K562 (cell line): ENCODE measurements around the gene MAPK1IP1L. TPM values are rescaled to one million over a fixed set of nuclear protein-coding genes. Genes with fewer than 3 reads are reported as not detected.

ENCODE experiments used
- ATF6 ChIP-seq: sonication (generic); formaldehyde crosslinking; IDR thresholded peaks from 2 replicates; pipeline ENCODE4 v1.4.0; 2020; ENCODE audit warnings: mild to moderate bottlenecking, missing genetic modification reagents
- CGGBP1 ChIP-seq: fragments of 250-450 bp; sonication (Bioruptor Pico); IDR thresholded peaks from 2 replicates; pipeline ENCODE4 v1.9.0; 2021; ENCODE audit warnings: mild to moderate bottlenecking
- E2F8 ChIP-seq: fragments of 450-650 bp; IDR thresholded peaks from 2 replicates; pipeline ENCODE4 v1.7.1; 2018; ENCODE audit warnings: mild to moderate bottlenecking, low read depth; ENCODE audit not compliant: partially characterized antibody
- FOXA1 ChIP-seq: fragments of 450-650 bp; IDR thresholded peaks from 2 replicates; pipeline ENCODE4 v1.6.1; 2016; ENCODE audit warnings: mild to moderate bottlenecking, borderline replicate concordance
- FOXP4 ChIP-seq: sonication (generic); formaldehyde crosslinking; IDR thresholded peaks from 2 replicates; pipeline ENCODE4 v1.8.0; 2022; ENCODE audit warnings: mild to moderate bottlenecking, missing genetic modification reagents, borderline replicate concordance
- HNRNPL ChIP-seq: fragments of 200-400 bp; formaldehyde crosslinking; IDR thresholded peaks from 2 replicates; pipeline ENCODE4 v1.6.1; 2017; ENCODE audit warnings: low read depth, mild to moderate bottlenecking, low read length
- JUN ChIP-seq, 2 experiments: sonication (generic) in 1 of 2; formaldehyde crosslinking in 1 of 2; IDR thresholded peaks; 2 replicates each; pipeline versions ENCODE4 v1.6.1 to v1.8.0; 2012 to 2022; ENCODE audit warnings: borderline replicate concordance in 2 of 2, mild to moderate bottlenecking in 2 of 2, improper control_type of control experiment in 1 of 2, low read depth in 1 of 2, low read length in 1 of 2, missing genetic modification reagents in 1 of 2
- KAT7 ChIP-seq: sonication (generic); formaldehyde crosslinking; IDR thresholded peaks from 2 replicates; pipeline ENCODE4 v1.8.0; 2022; ENCODE audit warnings: missing genetic modification reagents, mild to moderate bottlenecking, borderline replicate concordance
- KLF16 ChIP-seq: IDR thresholded peaks from 2 replicates; pipeline ENCODE4 v1.6.1; 2016; ENCODE audit warnings: antibody characterized with exemption
- RAD21 ChIP-seq, 2 experiments: fragments of 250-450 bp in 1 of 2; fragments of 450-650 bp in 1 of 2; sonication (Bioruptor Pico) in 1 of 2; formaldehyde crosslinking in 1 of 2; IDR thresholded peaks in 1 of 2; conservative IDR thresholded peaks in 1 of 2; 2 replicates each; pipeline versions ENCODE4 v1.4.0 to v1.8.0; 2020 to 2022; ENCODE audit warnings: mild to moderate bottlenecking in 2 of 2, moderate library complexity in 1 of 2
- RNF2 ChIP-seq: sonication (generic); IDR thresholded peaks from 2 replicates; pipeline ENCODE4 v1.6.1; 2016
- SMARCE1 ChIP-seq: fragments of 450-650 bp; IDR thresholded peaks from 2 replicates; pipeline ENCODE4 v1.7.1; 2016; ENCODE audit warnings: mild to moderate bottlenecking
- SREBF1 ChIP-seq: fragments of 150-350 bp; IDR thresholded peaks from 2 replicates; pipeline ENCODE4 v1.6.1; 2014; ENCODE audit warnings: antibody characterized with exemption, low read depth, low read length, borderline replicate concordance
- SUPT5H ChIP-seq: fragments of 450-650 bp; IDR thresholded peaks from 2 replicates; pipeline ENCODE4 v1.6.1; 2016
- TOE1 ChIP-seq, 2 experiments: fragments of 450-650 bp in 1 of 2; sonication (generic) in 1 of 2; formaldehyde crosslinking in 1 of 2; IDR thresholded peaks; 2 replicates each; pipeline versions ENCODE4 v1.7.1 to v1.8.0; 2016 to 2022; ENCODE audit warnings: borderline replicate concordance in 2 of 2, mild to moderate bottlenecking in 2 of 2, antibody characterized with exemption in 1 of 2, inconsistent platforms in 1 of 2, low read depth in 1 of 2, missing genetic modification reagents in 1 of 2, moderate library complexity in 1 of 2
- ZBTB5 ChIP-seq: fragments of 450-650 bp; IDR thresholded peaks from 2 replicates; pipeline ENCODE4 v1.6.1; 2017; ENCODE audit warnings: antibody characterized with exemption
- ZNF24 ChIP-seq: fragments of 450-650 bp; IDR thresholded peaks from 2 replicates; pipeline ENCODE4 v1.6.1; 2016
- ZNF668 ChIP-seq: fragments of 250-450 bp; sonication (Bioruptor Pico); IDR thresholded peaks from 2 replicates; pipeline ENCODE4 v1.8.0; 2022; ENCODE audit warnings: mild to moderate bottlenecking, inconsistent platforms
- polyA plus RNA-seq, 8 experiments: library from polyadenylated mRNA; depleted of rRNA in 4 of 8; stranded (reverse) in 5 of 8; unstranded in 3 of 8; fragments of >200 nt; fragmentation: Nextera tagmentation in 2 of 8; fragmentation: Illumina TruSeq in 1 of 8; extraction: Ambion mirVana in 2 of 8; extraction: Trizol in 1 of 8; gene quantifications; 2 replicates each; pipeline versions ENCODE4 v1.2.1 to v1.2.3, GENCODE V29; 2011 to 2014; ENCODE audit warnings: inconsistent platforms in 1 of 8, missing spikeins in 1 of 8
- total RNA-seq, 7 experiments: library from RNA; depleted of rRNA in 6 of 7; stranded (reverse); fragments of >200 nt in 6 of 7; fragmentation: Illumina TruSeq in 2 of 7; extraction: Trizol in 2 of 7; gene quantifications; 2 replicates each; pipeline versions ENCODE4 v1.2.1 to v1.2.3, GENCODE V29; 2011 to 2021; ENCODE audit warnings: low replicate concordance in 1 of 7

Gene MAPK1IP1L
- total and polyA plus RNA-seq, 9 of the 15 experiments (the other 6 are each of a cell fraction or from before 2014, with no cell fraction given): 32.7 to 99.4 (median 49.8) TPM

GRCh38 chr14:55103005-55103640, 51.7 kb downstream of the MAPK1IP1L start (continued):
- TF ChIP-seq ATF6 (CRISPR knock-in tag) (no peak), CGGBP1 (CRISPR knock-in tag) (no peak), FOXA1 (no peak), SREBF1 (no peak), ZNF24 (no peak; the same call in 1 of the 2 replicates), SMARCE1 (peak; percentile 69), RAD21 (CRISPR knock-in tag; conservative IDR thresholded peaks at IDR 0.05 in 1 of 2, IDR thresholded peaks at IDR 0.05 in 1 of 2) (no peak), KAT7 (CRISPR knock-in tag) (no peak), FOXP4 (no peak), RNF2 (0 out of 2 replicates have a peak, but pooled peaks have one; percentile 26), JUN (IDR thresholded peaks at IDR 0.05; ENCODE audit: borderline replicate concordance, low read depth, low read length) (peak; percentile 87), JUN (CRISPR knock-in tag; IDR thresholded peaks at IDR 0.05; ENCODE audit: borderline replicate concordance) (no peak), TOE1 (IDR thresholded peaks at IDR 0.05; ENCODE audit: borderline replicate concordance) (no peak), TOE1 (CRISPR knock-in tag; IDR thresholded peaks at IDR 0.05; ENCODE audit: borderline replicate concordance, low read depth) (no peak), ZNF668 (CRISPR knock-in tag) (no peak), HNRNPL (no peak), SUPT5H (peak; percentile 59; the same call in 1 of the 2 replicates), ZBTB5 (no peak), E2F8 (no peak), KLF16 (no peak)
